PC-3 (cell line): ENCODE results near the gene SLC24A3. TPM values are rescaled to one million over a fixed set of nuclear protein-coding genes. Genes with fewer than 3 reads are reported as not detected.

Source experiments
- ATAC-seq: fragments of 200-7000 bp; cut with Tn5 transposase; 2 replicates; pipeline ENCODE4 v1.9.1; 2020; ENCODE audit warnings: mild to moderate bottlenecking, moderate library complexity
- BruUV-seq: library from RNA; stranded (reverse); fragments of 400-500 nt; replicated peaks from 2 replicates; lab custom pipeline; 2021; lab: Mats Ljungman, UMichigan
- CTCF ChIA-PET: fragments of 300-600 bp; sonication (Branson Sonifier 250); formaldehyde crosslinking; loops from one replicate; lab custom pipeline; 2022; ENCODE audit warnings: antibody characterized with exemption; lab: Charles Lee
- POLR2A ChIA-PET: fragments of 300-600 bp; sonication (Branson Sonifier 250); formaldehyde crosslinking; loops from one replicate; lab custom pipeline; 2022; ENCODE audit warnings: antibody characterized with exemption; ENCODE audit not compliant: unreplicated experiment; lab: Charles Lee
- DNase-seq: peaks from one replicate; pipeline ENCODE4 v3.0.0-alpha.2; 2015
- H2AFZ ChIP-seq: fragments of 300-600 bp; sonication (generic); 2 replicates; pipeline ENCODE4 v1.6.0; 2016; ENCODE audit warnings: antibody characterized with exemption, low read length
- H3F3A ChIP-seq: fragments of 300-600 bp; sonication (generic); one replicate; pipeline ENCODE4 v1.6.0; 2017; ENCODE audit warnings: antibody characterized with exemption, low read length, control low read depth, mild to moderate bottlenecking; ENCODE audit not compliant: unreplicated experiment
- H3K27ac ChIP-seq: fragments of 300-600 bp; sonication (generic); 2 replicates; pipeline ENCODE4 v1.5.1; 2016; ENCODE audit warnings: mild to moderate bottlenecking, low read length
- H3K27me3 ChIP-seq: fragments of 300-600 bp; sonication (generic); 2 replicates; pipeline ENCODE4 v1.6.1; 2016; ENCODE audit warnings: low read length, mixed read lengths
- H3K36me3 ChIP-seq: fragments of 300-600 bp; sonication (generic); 2 replicates; pipeline ENCODE4 v1.6.1; 2016; ENCODE audit warnings: low read depth, mixed run types, low read length, mixed read lengths
- H3K4me1 ChIP-seq: fragments of 300-600 bp; sonication (generic); 2 replicates; pipeline ENCODE4 v1.5.1; 2016; ENCODE audit warnings: low read length; ENCODE audit not compliant: insufficient read depth
- H3K4me2 ChIP-seq: fragments of 300-600 bp; sonication (generic); 2 replicates; pipeline ENCODE4 v1.6.0; 2016; ENCODE audit warnings: low read length
- H3K4me3 ChIP-seq: fragments of 300-600 bp; sonication (generic); 2 replicates; pipeline ENCODE4 v1.5.1; 2016; ENCODE audit warnings: mild to moderate bottlenecking, low read length, mixed read lengths
- H3K79me2 ChIP-seq: fragments of 300-600 bp; sonication (generic); 2 replicates; pipeline ENCODE4 v1.6.1; 2017; ENCODE audit warnings: low read length, mixed read lengths
- H3K9ac ChIP-seq: fragments of 300-600 bp; sonication (generic); 2 replicates; pipeline ENCODE4 v1.6.0; 2016; ENCODE audit warnings: mild to moderate bottlenecking, low read length
- H3K9me2 ChIP-seq: fragments of 300-600 bp; sonication (generic); replicated peaks from 2 replicates; pipeline ENCODE4 v1.6.1; 2016; ENCODE audit warnings: mixed run types, low read length, mixed read lengths
- H3K9me3 ChIP-seq: fragments of 300-600 bp; sonication (generic); 2 replicates; pipeline ENCODE4 v1.6.1; 2016; ENCODE audit warnings: low read length, mixed read lengths
- H4K20me1 ChIP-seq: fragments of 300-600 bp; sonication (generic); 2 replicates; pipeline ENCODE4 v1.6.1; 2016; ENCODE audit warnings: low read length, mixed read lengths
- EZH2 ChIP-seq: fragments of 300-600 bp; sonication (generic); IDR thresholded peaks from one replicate; pipeline ENCODE4 v1.6.1; 2017; ENCODE audit warnings: antibody characterized with exemption, mild to moderate bottlenecking, low read length; ENCODE audit not compliant: unreplicated experiment
- EZH2phosphoT487 ChIP-seq: fragments of 300-600 bp; sonication (generic); IDR thresholded peaks from 2 replicates; pipeline ENCODE4 v1.6.1; 2018; ENCODE audit warnings: mild to moderate bottlenecking, antibody characterized with exemption, low read length, borderline replicate concordance
- intact Hi-C: fragments of 100-400 bp; cut with micrococcal nuclease; formaldehyde crosslinking; loops from 2 replicates; pipeline ENCODE4 v1.9.0; 2023
- total RNA-seq: library from RNA; depleted of rRNA; stranded (reverse); fragments of >200 nt; gene quantifications from 2 replicates; pipeline ENCODE4 v1.2.3, GENCODE V29; 2014
- TF ChIP-seq, protein P1 (sequence below): fragments of 300-600 bp; sonication (generic); conservative IDR thresholded peaks from 2 replicates; pipeline ENCODE4 v1.5.1; 2017; ENCODE audit warnings: antibody characterized with exemption, low read depth, mild to moderate bottlenecking, low read length

The SLC24A3 gene
- total RNA-seq, 1 experiment from 2014 or later = 0.11 TPM

DNA sequence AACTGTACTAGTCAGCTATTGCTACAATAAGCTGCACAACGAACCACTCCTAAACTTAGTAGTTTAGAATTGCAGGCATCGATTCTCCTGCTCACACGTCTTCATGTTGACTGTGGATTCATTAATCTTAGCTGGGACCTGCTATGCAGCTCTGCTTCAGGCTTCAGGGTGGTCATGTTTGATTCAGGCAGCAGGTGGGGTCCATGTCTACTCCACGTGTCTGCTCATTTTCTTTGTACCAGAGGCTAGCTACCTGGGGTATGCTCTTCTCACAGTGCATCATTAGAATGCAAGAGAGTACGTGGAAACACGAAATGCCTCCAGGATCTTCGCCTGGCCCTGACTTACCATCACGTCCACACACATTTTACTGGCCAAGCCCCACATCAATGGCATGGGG lies 481.1 kb downstream of the SLC24A3 start:
- no peak for DNase-seq
- H3K4me1 ChIP-seq = peaks cover 46% of the 10 kb centered on the region
- TF ChIP-seq EZH2 (no peak), EZH2phosphoT487 (no peak)
- ATAC-seq = no peak
- no peaks in the 10 kb centered on the region for H3K27me3 ChIP-seq
- no TSS peak for BruUV-seq
- H3K36me3 ChIP-seq = no peaks in the 10 kb centered on the region
- no peaks in the 10 kb centered on the region for H3F3A ChIP-seq
- H4K20me1 ChIP-seq = no peaks in the 10 kb centered on the region
- no peaks in the 10 kb centered on the region for H3K9me2 ChIP-seq
- CTCF ChIA-PET = interaction anchor here (0.7 to 1.0 kb wide), 2 partner anchors 18 to 65 kb away, joined by 4 read pairs; no protein-coding TSS in a partner anchor
- H3K4me2 ChIP-seq = peak overlapping the region; percentile 72; the same call in 1 of the 2 replicates
- no peak overlapping the region for H3K9ac ChIP-seq
- H3K4me3 ChIP-seq = no peak overlapping the region
- POLR2A ChIA-PET = interaction anchor here (0.5 kb wide), 1 partner anchor 66 kb away, joined by 4 read pairs; no protein-coding TSS in a partner anchor
- no peak overlapping the region for H3K27ac ChIP-seq
- H2AFZ ChIP-seq = no peak overlapping the region
- H3K79me2 ChIP-seq = no peaks in the 10 kb centered on the region
- intact Hi-C loops = loop anchor here (2.0 to 5.0 kb wide), 2 partner anchors 194 to 301 kb away; no protein-coding TSS in a partner anchor
- no peaks in the 10 kb centered on the region for H3K9me3 ChIP-seq

DNA sequence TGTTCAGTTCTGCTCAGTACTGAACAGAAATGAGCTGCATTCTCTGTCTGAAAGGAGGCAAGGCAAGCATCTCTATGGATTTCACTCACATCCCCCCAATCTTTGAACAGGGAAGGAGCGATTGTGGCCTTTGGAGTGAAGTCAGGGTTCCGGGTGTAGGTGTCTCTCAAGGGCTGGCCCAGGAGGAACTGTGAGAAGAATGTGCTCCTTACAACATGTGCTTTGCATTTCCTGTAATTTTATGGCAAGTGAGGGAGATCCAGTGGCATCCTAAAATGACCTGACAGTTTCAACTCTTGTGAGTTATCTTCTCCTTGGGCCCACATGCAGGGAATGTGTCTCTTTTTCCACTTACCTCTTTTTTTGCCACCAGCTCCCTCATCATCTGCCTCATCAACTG lies 482.6 kb downstream of the SLC24A3 start:
- H3K27me3 ChIP-seq = no peaks in the 10 kb centered on the region
- no peak for TF ChIP-seq EZH2phosphoT487
- TF ChIP-seq EZH2 = no peak
- TF ChIP-seq, protein P1, sequence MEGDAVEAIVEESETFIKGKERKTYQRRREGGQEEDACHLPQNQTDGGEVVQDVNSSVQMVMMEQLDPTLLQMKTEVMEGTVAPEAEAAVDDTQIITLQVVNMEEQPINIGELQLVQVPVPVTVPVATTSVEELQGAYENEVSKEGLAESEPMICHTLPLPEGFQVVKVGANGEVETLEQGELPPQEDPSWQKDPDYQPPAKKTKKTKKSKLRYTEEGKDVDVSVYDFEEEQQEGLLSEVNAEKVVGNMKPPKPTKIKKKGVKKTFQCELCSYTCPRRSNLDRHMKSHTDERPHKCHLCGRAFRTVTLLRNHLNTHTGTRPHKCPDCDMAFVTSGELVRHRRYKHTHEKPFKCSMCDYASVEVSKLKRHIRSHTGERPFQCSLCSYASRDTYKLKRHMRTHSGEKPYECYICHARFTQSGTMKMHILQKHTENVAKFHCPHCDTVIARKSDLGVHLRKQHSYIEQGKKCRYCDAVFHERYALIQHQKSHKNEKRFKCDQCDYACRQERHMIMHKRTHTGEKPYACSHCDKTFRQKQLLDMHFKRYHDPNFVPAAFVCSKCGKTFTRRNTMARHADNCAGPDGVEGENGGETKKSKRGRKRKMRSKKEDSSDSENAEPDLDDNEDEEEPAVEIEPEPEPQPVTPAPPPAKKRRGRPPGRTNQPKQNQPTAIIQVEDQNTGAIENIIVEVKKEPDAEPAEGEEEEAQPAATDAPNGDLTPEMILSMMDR = no peak
- POLR2A ChIA-PET = no interaction called here
- no peak for DNase-seq
- no peak overlapping the region for H3K27ac ChIP-seq
- intact Hi-C loops = no loop called here
- H3K9ac ChIP-seq = no peak overlapping the region
- H3F3A ChIP-seq = no peaks in the 10 kb centered on the region
- H3K79me2 ChIP-seq = no peaks in the 10 kb centered on the region
- H3K9me2 ChIP-seq = no peaks in the 10 kb centered on the region
- no peak overlapping the region for H3K4me2 ChIP-seq
- H3K9me3 ChIP-seq = no peaks in the 10 kb centered on the region
- ATAC-seq = no peak
- H4K20me1 ChIP-seq = no peaks in the 10 kb centered on the region
- H3K36me3 ChIP-seq = no peaks in the 10 kb centered on the region
- CTCF ChIA-PET = no interaction called here
- H3K4me1 ChIP-seq = peaks cover 55% of the 10 kb centered on the region
- no peak overlapping the region for H3K4me3 ChIP-seq
- no TSS peak for BruUV-seq
- no peak overlapping the region for H2AFZ ChIP-seq

DNA sequence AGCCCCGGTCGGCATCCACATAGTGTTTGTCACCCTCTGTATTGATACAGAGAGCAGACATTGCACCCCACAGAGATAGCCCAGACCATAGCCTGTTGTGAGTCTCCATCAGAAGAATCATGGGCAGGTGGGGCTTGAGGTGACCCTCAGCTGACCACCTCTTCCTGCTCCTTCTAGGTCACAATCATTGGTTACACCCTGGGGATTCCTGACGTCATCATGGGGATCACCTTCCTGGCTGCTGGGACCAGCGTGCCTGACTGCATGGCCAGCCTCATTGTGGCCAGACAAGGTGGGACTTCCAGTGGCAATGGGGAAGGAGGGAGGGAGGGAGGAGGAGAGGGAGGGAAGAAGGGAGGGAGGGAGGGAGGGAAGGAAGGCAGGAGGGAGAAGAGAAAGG lies 484.2 kb downstream of the SLC24A3 start:
- H3K9me3 ChIP-seq = no peaks in the 10 kb centered on the region
- no peaks in the 10 kb centered on the region for H3K27me3 ChIP-seq
- TF ChIP-seq EZH2phosphoT487 (no peak), EZH2 (no peak)
- TF ChIP-seq, protein P1 = no peak
- no peaks in the 10 kb centered on the region for H3K79me2 ChIP-seq
- H3K9ac ChIP-seq = no peak overlapping the region
- no peak overlapping the region for H3K27ac ChIP-seq
- POLR2A ChIA-PET = no interaction called here
- no peaks in the 10 kb centered on the region for H3F3A ChIP-seq
- no peak for ATAC-seq
- H3K4me3 ChIP-seq = no peak overlapping the region
- H4K20me1 ChIP-seq = no peaks in the 10 kb centered on the region
- no peak overlapping the region for H3K4me2 ChIP-seq
- DNase-seq = no peak
- intact Hi-C loops = no loop called here
- H3K4me1 ChIP-seq = peaks cover 49% of the 10 kb centered on the region
- H3K9me2 ChIP-seq = no peaks in the 10 kb centered on the region
- CTCF ChIA-PET = no interaction called here
- BruUV-seq = no TSS peak
- no peaks in the 10 kb centered on the region for H3K36me3 ChIP-seq
- H2AFZ ChIP-seq = no peak overlapping the region
